Panc1 (cell line): ENCODE results near the gene CAPRIN2. TPM values are rescaled to one million over a fixed set of nuclear protein-coding genes. Genes with fewer than 3 reads are reported as not detected.

Source experiments
- ATAC-seq: fragments of 200-7000 bp; cut with Tn5 transposase; 2 replicates; pipeline ENCODE4 v1.9.1; 2020; ENCODE audit warnings: mild to moderate bottlenecking, moderate library complexity
- BruUV-seq: library from RNA; stranded (reverse); fragments of 400-500 nt; replicated peaks from 2 replicates; lab custom pipeline; 2021; lab: Mats Ljungman, UMichigan
- CTCF ChIA-PET: fragments of 300-600 bp; sonication (Branson Sonifier 250); formaldehyde crosslinking; loops from one replicate; lab custom pipeline; 2022; ENCODE audit warnings: antibody characterized with exemption; lab: Charles Lee
- POLR2A ChIA-PET: fragments of 300-600 bp; sonication (Branson Sonifier 250); formaldehyde crosslinking; loops from one replicate; lab custom pipeline; 2022; ENCODE audit warnings: antibody characterized with exemption; lab: Charles Lee
- DNase-seq: peaks from one replicate; pipeline ENCODE4 v3.0.0-alpha.2; 2010; ENCODE audit warnings: low read depth, low spot score
- H3K27ac ChIP-seq: 2 replicates; pipeline ENCODE4 v1.5.1; 2011; ENCODE audit warnings: mild to moderate bottlenecking, low read length, inconsistent platforms
- H3K27me3 ChIP-seq: fragments of 200-500 bp; sonication (Bioruptor generic); 2 replicates; pipeline ENCODE4 v1.6.0; 2014; ENCODE audit warnings: low read length, inconsistent platforms; ENCODE audit not compliant: control insufficient read depth, insufficient read depth
- H3K36me3 ChIP-seq: fragments of 200-500 bp; sonication (Bioruptor generic); 2 replicates; pipeline ENCODE4 v1.5.1; 2014; ENCODE audit warnings: inconsistent platforms, mild to moderate bottlenecking, low read length, moderate library complexity; ENCODE audit not compliant: control insufficient read depth, insufficient read depth
- H3K4me1 ChIP-seq: 2 replicates; pipeline ENCODE4 v1.5.1; 2011; ENCODE audit warnings: inconsistent platforms, mild to moderate bottlenecking, low read length, moderate library complexity; ENCODE audit not compliant: control insufficient read depth, insufficient read depth
- H3K4me3 ChIP-seq, 2 experiments: 2 replicates each; pipeline ENCODE4 v1.5.1; 2011 to 2012; ENCODE audit warnings: low read depth in 2 of 2, low read length in 2 of 2, mild to moderate bottlenecking in 2 of 2, inconsistent platforms in 1 of 2, moderate library complexity in 1 of 2
- H3K9me3 ChIP-seq: fragments of 200-500 bp; sonication (Bioruptor generic); 2 replicates; pipeline ENCODE4 v1.5.1; 2014; ENCODE audit warnings: low read depth, mild to moderate bottlenecking, inconsistent platforms, low read length, moderate library complexity; ENCODE audit not compliant: control insufficient read depth, insufficient read depth
- POLR2AphosphoS5 ChIP-seq: IDR thresholded peaks from 2 replicates; pipeline ENCODE4 v1.6.1; 2012; ENCODE audit warnings: mild to moderate bottlenecking, low read depth, low read length, moderate library complexity
- SIN3A ChIP-seq: IDR thresholded peaks from 2 replicates; pipeline ENCODE4 v1.6.1; 2012; ENCODE audit warnings: low read depth, mild to moderate bottlenecking, low read length, moderate library complexity, borderline replicate concordance; ENCODE audit not compliant: insufficient read depth
- TCF7L2 ChIP-seq: IDR thresholded peaks from 2 replicates; pipeline ENCODE4 v1.6.1; 2011; ENCODE audit warnings: mild to moderate bottlenecking, low read depth, low read length, inconsistent platforms
- in situ Hi-C: cut with HindIII; loops from 2 replicates; pipeline ENCODE4 v1.10.0; 2016; ENCODE audit warnings: low sequenced_read_pairs, low pct_unique_long_range_greater_than_20kb
- intact Hi-C: fragments of 100-400 bp; cut with micrococcal nuclease; formaldehyde crosslinking; loops from one replicate; pipeline ENCODE4 v1.10.0; 2022; ENCODE audit not compliant: unreplicated experiment
- total RNA-seq: library from RNA; stranded (reverse); gene quantifications from one replicate; pipeline ENCODE4 v1.2.1, GENCODE V29; 2021; ENCODE audit not compliant: unreplicated experiment
- TF ChIP-seq, protein P1 (sequence below): fragments of 450-650 bp; IDR thresholded peaks from 2 replicates; pipeline ENCODE4 v1.5.1; 2017; ENCODE audit warnings: mild to moderate bottlenecking
- TF ChIP-seq, protein P2 (sequence below), 2 experiments: IDR thresholded peaks; 2 replicates each; pipeline ENCODE4 v1.6.1; 2011 to 2012; ENCODE audit warnings: low read depth in 2 of 2, control low read depth in 1 of 2, low read length in 1 of 2, mild to moderate bottlenecking in 1 of 2, moderate library complexity in 1 of 2; ENCODE audit not compliant: insufficient read depth in 1 of 2

Gene CAPRIN2
- total RNA-seq, 1 experiment from 2014 or later: 28.6 TPM

DNA sequence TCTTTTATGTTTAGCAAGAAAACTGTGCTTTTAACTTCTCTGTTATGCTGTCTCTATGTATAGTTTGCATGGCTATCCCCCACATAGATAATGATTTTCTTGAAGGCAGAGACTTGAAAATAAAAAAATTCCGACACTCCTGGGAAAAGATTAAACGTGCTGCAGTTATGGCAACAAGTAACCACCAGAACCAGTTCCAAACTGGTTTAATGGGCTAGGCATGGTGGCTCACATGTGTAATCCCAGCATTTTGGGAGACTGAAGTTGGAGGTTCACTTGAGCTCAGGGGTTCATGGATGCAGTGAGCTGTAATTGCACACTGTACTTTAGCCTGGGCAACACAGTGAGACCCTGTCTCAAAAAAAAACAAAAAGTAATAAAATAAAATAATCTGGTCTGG, 15.1 kb upstream of the CAPRIN2 start:
- ATAC-seq: no peak
- Histone ChIP-seq H3K9me3 (peaks cover 10% of the 10 kb centered on the region; the same call in 1 of the 2 replicates), H3K4me3 (no peak overlapping the region), H3K36me3 (no peaks in the 10 kb centered on the region), H3K4me1 (no peaks in the 10 kb centered on the region), H3K27me3 (no peaks in the 10 kb centered on the region), H3K27ac (no peak overlapping the region)
- CTCF ChIA-PET: no interaction called here
- intact Hi-C loops (no loop called here), in situ Hi-C loops (no loop called here)
- no peak for TF ChIP-seq TCF7L2
- TF ChIP-seq, protein P1, sequence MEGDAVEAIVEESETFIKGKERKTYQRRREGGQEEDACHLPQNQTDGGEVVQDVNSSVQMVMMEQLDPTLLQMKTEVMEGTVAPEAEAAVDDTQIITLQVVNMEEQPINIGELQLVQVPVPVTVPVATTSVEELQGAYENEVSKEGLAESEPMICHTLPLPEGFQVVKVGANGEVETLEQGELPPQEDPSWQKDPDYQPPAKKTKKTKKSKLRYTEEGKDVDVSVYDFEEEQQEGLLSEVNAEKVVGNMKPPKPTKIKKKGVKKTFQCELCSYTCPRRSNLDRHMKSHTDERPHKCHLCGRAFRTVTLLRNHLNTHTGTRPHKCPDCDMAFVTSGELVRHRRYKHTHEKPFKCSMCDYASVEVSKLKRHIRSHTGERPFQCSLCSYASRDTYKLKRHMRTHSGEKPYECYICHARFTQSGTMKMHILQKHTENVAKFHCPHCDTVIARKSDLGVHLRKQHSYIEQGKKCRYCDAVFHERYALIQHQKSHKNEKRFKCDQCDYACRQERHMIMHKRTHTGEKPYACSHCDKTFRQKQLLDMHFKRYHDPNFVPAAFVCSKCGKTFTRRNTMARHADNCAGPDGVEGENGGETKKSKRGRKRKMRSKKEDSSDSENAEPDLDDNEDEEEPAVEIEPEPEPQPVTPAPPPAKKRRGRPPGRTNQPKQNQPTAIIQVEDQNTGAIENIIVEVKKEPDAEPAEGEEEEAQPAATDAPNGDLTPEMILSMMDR: no peak
- no peak for TF ChIP-seq SIN3A
- TF ChIP-seq, protein P2, sequence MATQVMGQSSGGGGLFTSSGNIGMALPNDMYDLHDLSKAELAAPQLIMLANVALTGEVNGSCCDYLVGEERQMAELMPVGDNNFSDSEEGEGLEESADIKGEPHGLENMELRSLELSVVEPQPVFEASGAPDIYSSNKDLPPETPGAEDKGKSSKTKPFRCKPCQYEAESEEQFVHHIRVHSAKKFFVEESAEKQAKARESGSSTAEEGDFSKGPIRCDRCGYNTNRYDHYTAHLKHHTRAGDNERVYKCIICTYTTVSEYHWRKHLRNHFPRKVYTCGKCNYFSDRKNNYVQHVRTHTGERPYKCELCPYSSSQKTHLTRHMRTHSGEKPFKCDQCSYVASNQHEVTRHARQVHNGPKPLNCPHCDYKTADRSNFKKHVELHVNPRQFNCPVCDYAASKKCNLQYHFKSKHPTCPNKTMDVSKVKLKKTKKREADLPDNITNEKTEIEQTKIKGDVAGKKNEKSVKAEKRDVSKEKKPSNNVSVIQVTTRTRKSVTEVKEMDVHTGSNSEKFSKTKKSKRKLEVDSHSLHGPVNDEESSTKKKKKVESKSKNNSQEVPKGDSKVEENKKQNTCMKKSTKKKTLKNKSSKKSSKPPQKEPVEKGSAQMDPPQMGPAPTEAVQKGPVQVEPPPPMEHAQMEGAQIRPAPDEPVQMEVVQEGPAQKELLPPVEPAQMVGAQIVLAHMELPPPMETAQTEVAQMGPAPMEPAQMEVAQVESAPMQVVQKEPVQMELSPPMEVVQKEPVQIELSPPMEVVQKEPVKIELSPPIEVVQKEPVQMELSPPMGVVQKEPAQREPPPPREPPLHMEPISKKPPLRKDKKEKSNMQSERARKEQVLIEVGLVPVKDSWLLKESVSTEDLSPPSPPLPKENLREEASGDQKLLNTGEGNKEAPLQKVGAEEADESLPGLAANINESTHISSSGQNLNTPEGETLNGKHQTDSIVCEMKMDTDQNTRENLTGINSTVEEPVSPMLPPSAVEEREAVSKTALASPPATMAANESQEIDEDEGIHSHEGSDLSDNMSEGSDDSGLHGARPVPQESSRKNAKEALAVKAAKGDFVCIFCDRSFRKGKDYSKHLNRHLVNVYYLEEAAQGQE (IDR thresholded peaks at IDR 0.05; ENCODE audit: insufficient read depth in 1 of 2, low read depth in 2 of 2, low read length in 1 of 2): no peak
- TF ChIP-seq POLR2AphosphoS5: no peak
- no peak for DNase-seq
- POLR2A ChIA-PET: no interaction called here
- no TSS peak for BruUV-seq

DNA sequence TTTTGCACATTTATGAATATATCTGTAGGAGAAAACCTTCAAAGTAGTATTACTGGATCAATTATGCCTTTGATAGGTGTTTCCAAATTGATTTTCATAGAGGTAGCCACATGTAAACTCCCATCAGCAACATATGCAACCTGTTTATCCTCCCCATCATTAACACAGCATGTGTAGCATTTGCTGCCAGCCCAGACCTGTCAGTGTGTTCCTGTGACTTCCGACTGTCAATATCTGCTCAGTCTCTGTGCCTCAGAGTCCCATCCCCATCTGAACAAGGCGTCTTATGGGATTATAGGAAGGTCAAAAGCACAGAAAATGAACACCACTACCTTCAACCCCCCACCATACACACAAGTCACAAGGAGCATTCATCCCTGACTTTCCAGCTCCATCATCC, 9.5 kb upstream of the CAPRIN2 start:
- DNase-seq: no peak
- in situ Hi-C loops: no loop called here
- Histone ChIP-seq H3K36me3 (no peaks in the 10 kb centered on the region), H3K4me1 (no peaks in the 10 kb centered on the region), H3K9me3 (no peaks in the 10 kb centered on the region), H3K4me3 (no peak overlapping the region), H3K27ac (no peak overlapping the region), H3K27me3 (no peaks in the 10 kb centered on the region)
- no TSS peak for BruUV-seq
- POLR2A ChIA-PET: interaction anchor here (1.0 kb wide), 1 partner anchor 9 kb away, joined by 3 read pairs; the partner anchor contains the start of gene CAPRIN2
- CTCF ChIA-PET: interaction anchor here (0.8 kb wide), 1 partner anchor 10 kb away, joined by 3 read pairs; the partner anchor contains the start of gene CAPRIN2
- no peak for ATAC-seq
- intact Hi-C loops: no loop called here
- TF ChIP-seq TCF7L2 (no peak), POLR2AphosphoS5 (no peak), SIN3A (no peak)
- TF ChIP-seq, protein P1: no peak
- TF ChIP-seq, protein P2 (IDR thresholded peaks at IDR 0.05; ENCODE audit: insufficient read depth in 1 of 2, low read depth in 2 of 2, low read length in 1 of 2): no peak
